ENCODE data around the gene ANKRD52. TPM values are rescaled to one million over a fixed set of nuclear protein-coding genes. Genes with fewer than 3 reads are reported as not detected.

The ANKRD52 gene
- total and polyA plus RNA-seq, 5 experiments from 2014 or later: 7.5 to 43.9 (median 11.5) TPM

Other genes starting within 250 kb of the ANKRD52 start
- 1 to 10 TPM; 4.4 to 5.2 TPM for gene IKZF4, start 237.3 kb downstream of the ANKRD52 start, total RNA-seq
- gene IKZF4, start 237.3 kb downstream of the ANKRD52 start, polyA plus RNA-seq: under 1 TPM; 0.48 to 0.67 (median 0.53) TPM
- 10 to 100 TPM; 56.1 to 58.4 TPM for gene RPS26, start 216.5 kb downstream of the ANKRD52 start, total RNA-seq
- 1,000 to 10,000 TPM in 1 of 3 donors, 100 to 1,000 TPM in 2; 743 to 1,060 (median 810) TPM for gene RPS26, start 216.5 kb downstream of the ANKRD52 start, polyA plus RNA-seq
- 10 to 100 TPM; 22.7 to 26.0 TPM for gene ERBB3, start 178.2 kb downstream of the ANKRD52 start, total RNA-seq
- 1 to 10 TPM; 1.3 to 3.3 (median 1.7) TPM for gene ERBB3, start 178.2 kb downstream of the ANKRD52 start, polyA plus RNA-seq
- gene PA2G4, start 153.8 kb downstream of the ANKRD52 start, total RNA-seq: 100 to 1,000 TPM; 132 to 135 TPM
- 100 to 1,000 TPM; 219 to 241 (median 241) TPM for gene PA2G4, start 153.8 kb downstream of the ANKRD52 start, polyA plus RNA-seq
- 1,000 to 10,000 TPM; 5,098 to 5,261 TPM for gene RPL41, start 141.8 kb downstream of the ANKRD52 start, total RNA-seq
- gene RPL41, start 141.8 kb downstream of the ANKRD52 start, polyA plus RNA-seq: over 10,000 TPM in 1 of 3 donors, 1,000 to 10,000 TPM in 2; 8,782 to 10,436 (median 9,902) TPM
- gene ZC3H10, start 140.1 kb downstream of the ANKRD52 start, total RNA-seq: 10 to 100 TPM; 15.1 to 15.9 TPM
- 1 to 10 TPM; 1.3 to 2.5 (median 1.8) TPM for gene ZC3H10, start 140.1 kb downstream of the ANKRD52 start, polyA plus RNA-seq
- gene ESYT1, start 130.1 kb downstream of the ANKRD52 start, total RNA-seq: 100 to 1,000 TPM; 257 to 270 TPM
- gene ESYT1, start 130.1 kb downstream of the ANKRD52 start, polyA plus RNA-seq: 100 to 1,000 TPM; 354 to 433 (median 357) TPM
- gene MYL6B, start 105.8 kb downstream of the ANKRD52 start, total RNA-seq: 1 to 10 TPM; 3.5 to 5.9 TPM
- gene MYL6B, start 105.8 kb downstream of the ANKRD52 start, polyA plus RNA-seq: 1 to 10 TPM; 3.4 to 4.0 (median 3.8) TPM
- 100 to 1,000 TPM; 421 to 448 TPM for gene MYL6, start 100.0 kb downstream of the ANKRD52 start, total RNA-seq
- gene MYL6, start 100.0 kb downstream of the ANKRD52 start, polyA plus RNA-seq: 1,000 to 10,000 TPM; 1,813 to 2,533 (median 2,044) TPM
- gene SMARCC2, start 68.9 kb downstream of the ANKRD52 start, total RNA-seq: 100 to 1,000 TPM; 189 to 197 TPM
- 10 to 100 TPM; 46.3 to 70.4 (median 54.1) TPM for gene SMARCC2, start 68.9 kb downstream of the ANKRD52 start, polyA plus RNA-seq
- gene RNF41, start 36.5 kb downstream of the ANKRD52 start, total RNA-seq: 10 to 100 TPM; 34.2 to 35.0 TPM
- gene RNF41, start 36.5 kb downstream of the ANKRD52 start, polyA plus RNA-seq: 10 to 100 TPM; 35.7 to 45.1 (median 41.8) TPM
- 10 to 100 TPM; 10.8 to 13.3 TPM for gene NABP2, start 34.0 kb downstream of the ANKRD52 start, total RNA-seq
- 1 to 10 TPM; 3.5 to 3.9 (median 3.7) TPM for gene NABP2, start 34.0 kb downstream of the ANKRD52 start, polyA plus RNA-seq
- not detected for gene SLC39A5, start 28.3 kb downstream of the ANKRD52 start, total RNA-seq
- not detected for gene SLC39A5, start 28.3 kb downstream of the ANKRD52 start, polyA plus RNA-seq
- 10 to 100 TPM; 37.7 to 39.0 TPM for gene COQ10A, start 8.6 kb upstream of the ANKRD52 start, total RNA-seq
- gene COQ10A, start 8.6 kb upstream of the ANKRD52 start, polyA plus RNA-seq: 10 to 100 TPM in 1 of 3 donors, 1 to 10 TPM in 2; 7.4 to 15.7 (median 9.6) TPM
- 100 to 1,000 TPM; 115 to 127 TPM for gene CS, start 41.9 kb upstream of the ANKRD52 start, total RNA-seq
- 10 to 100 TPM; 48.3 to 68.8 (median 50.2) TPM for gene CS, start 41.9 kb upstream of the ANKRD52 start, polyA plus RNA-seq
- gene CNPY2, start 57.6 kb upstream of the ANKRD52 start, total RNA-seq: 10 to 100 TPM; 79.9 to 85.6 TPM
- gene CNPY2, start 57.6 kb upstream of the ANKRD52 start, polyA plus RNA-seq: 100 to 1,000 TPM; 173 to 196 (median 179) TPM
- gene PAN2, start 75.6 kb upstream of the ANKRD52 start, total RNA-seq: 100 to 1,000 TPM; 210 to 216 TPM
- gene PAN2, start 75.6 kb upstream of the ANKRD52 start, polyA plus RNA-seq: 10 to 100 TPM; 10.5 to 11.9 (median 11.0) TPM
- gene IL23A, start 80.5 kb upstream of the ANKRD52 start, total RNA-seq: 10 to 100 TPM; 32.4 to 35.3 TPM
- 10 to 100 TPM; 12.3 to 16.6 (median 16.2) TPM for gene IL23A, start 80.5 kb upstream of the ANKRD52 start, polyA plus RNA-seq
- gene STAT2, start 101.7 kb upstream of the ANKRD52 start, total RNA-seq: 100 to 1,000 TPM; 161 to 165 TPM
- gene STAT2, start 101.7 kb upstream of the ANKRD52 start, polyA plus RNA-seq: 10 to 100 TPM; 61.7 to 68.1 (median 64.5) TPM
- not detected for gene APOF, start 104.5 kb upstream of the ANKRD52 start, total RNA-seq
- gene APOF, start 104.5 kb upstream of the ANKRD52 start, polyA plus RNA-seq: not detected
- 1 to 10 TPM; 5.5 to 5.8 TPM for gene TIMELESS, start 191.0 kb upstream of the ANKRD52 start, total RNA-seq
- gene TIMELESS, start 191.0 kb upstream of the ANKRD52 start, polyA plus RNA-seq: 1 to 10 TPM; 3.3 to 4.2 (median 3.5) TPM
- gene MIP, start 196.3 kb upstream of the ANKRD52 start, total RNA-seq: not detected
- gene MIP, start 196.3 kb upstream of the ANKRD52 start, polyA plus RNA-seq: not detected
- gene SPRYD4, start 210.2 kb upstream of the ANKRD52 start, total RNA-seq: 1 to 10 TPM; 9.0 to 9.4 TPM
- 1 to 10 TPM; 1.3 to 1.6 (median 1.4) TPM for gene SPRYD4, start 210.2 kb upstream of the ANKRD52 start, polyA plus RNA-seq
- 10 to 100 TPM; 10.9 to 11.5 TPM for gene GLS2, start 229.8 kb upstream of the ANKRD52 start, total RNA-seq
- gene GLS2, start 229.8 kb upstream of the ANKRD52 start, polyA plus RNA-seq: 1 to 10 TPM; 3.2 to 6.5 (median 6.4) TPM

All from naive thymus-derived CD8-positive, alpha-beta T cell (primary cell).